HepG2 (cell line): Measurements from ENCODE around the gene NOS1AP. TPM values are rescaled to one million over a fixed set of nuclear protein-coding genes. Genes with fewer than 3 reads are reported as not detected.

ENCODE experiments used
- ATAC-seq: fragments of 200-7000 bp; cut with Tn5 transposase; 3 replicates; pipeline ENCODE4 v1.9.1; 2020; ENCODE audit warnings: mild to moderate bottlenecking, moderate library complexity
- BruUV-seq: library from RNA; stranded (reverse); fragments of 400-500 nt; replicated peaks from 2 replicates; lab custom pipeline; 2021; lab: Mats Ljungman, UMichigan
- CTCF ChIA-PET: fragments of 300-600 bp; formaldehyde crosslinking; extraction: SDS; loops from one replicate; lab custom pipeline; 2021; ENCODE audit warnings: low total read pairs, inconsistent platforms, low intra/inter-chr PET ratio; lab: Yijun Ruan, JAX
- POLR2A ChIA-PET: fragments of 350-600 bp; sonication (Branson Sonifier 250); formaldehyde crosslinking; loops from one replicate; lab custom pipeline; 2020; ENCODE audit warnings: antibody characterized with exemption, inconsistent platforms; lab: Yijun Ruan, JAX
- DNase-seq: peaks from one replicate; pipeline ENCODE4 v3.0.0-alpha.2; 2015; ENCODE audit warnings: low spot score
- FAIRE-seq: peaks from 3 replicates; lab custom pipeline; 2011; peaks lifted over from hg19 to GRCh38; lab: Jason Lieb, UNC
- H2AFZ ChIP-seq: one replicate; pipeline ENCODE4 v1.6.1; 2011; ENCODE audit warnings: low read length, inconsistent platforms
- H3K27ac ChIP-seq: fragments of 300-600 bp; 3 replicates; pipeline ENCODE4 v1.8.0; 2011; ENCODE audit warnings: mixed run types, mild to moderate bottlenecking, mixed read lengths, low read length, inconsistent platforms; ENCODE audit not compliant: insufficient read depth; ENCODE audit errors: extremely low read length
- H3K27me3 ChIP-seq, 2 experiments: fragments of 200-600 bp in 1 of 2; 2 replicates in 1 of 2; 3 replicates in 1 of 2; pipeline versions ENCODE4 v1.6.0 to v1.8.0; 2011; ENCODE audit warnings: low read length in 2 of 2, mild to moderate bottlenecking in 2 of 2, moderate library complexity in 2 of 2, inconsistent platforms in 1 of 2; ENCODE audit not compliant: insufficient read depth in 2 of 2, control insufficient read depth in 1 of 2
- H3K36me3 ChIP-seq, 2 experiments: fragments of 200-600 bp in 1 of 2; replicated peaks in 1 of 2; 2 replicates in 1 of 2; 3 replicates in 1 of 2; pipeline versions ENCODE4 v1.5.1 to v1.8.0; 2011; ENCODE audit warnings: low read length in 2 of 2, inconsistent platforms in 1 of 2; ENCODE audit not compliant: insufficient read depth in 2 of 2, control insufficient read depth in 1 of 2
- H3K4me1 ChIP-seq: 2 replicates; pipeline ENCODE4 v1.5.1; 2012; ENCODE audit warnings: low read length, inconsistent platforms; ENCODE audit not compliant: insufficient read depth
- H3K4me2 ChIP-seq: 2 replicates; pipeline ENCODE4 v1.6.0; 2011; ENCODE audit warnings: low read depth, low read length, inconsistent platforms
- H3K4me3 ChIP-seq, 3 experiments: fragments of 200-600 bp in 1 of 3; sonication (generic), shearing (Covaris generic) in 1 of 3; replicated peaks in 1 of 3; 2 replicates each; pipeline ENCODE4 v1.5.1; 2011 to 2016; ENCODE audit warnings: low read length in 3 of 3, inconsistent platforms in 2 of 3, low read depth in 2 of 3, mild to moderate bottlenecking in 2 of 3, control low read depth in 1 of 3, mixed read lengths in 1 of 3; ENCODE audit not compliant: insufficient read depth in 1 of 3
- H3K79me2 ChIP-seq: one replicate; pipeline ENCODE4 v1.6.1; 2011; ENCODE audit warnings: low read length, inconsistent platforms; ENCODE audit not compliant: insufficient read depth
- H3K9ac ChIP-seq: 2 replicates; pipeline ENCODE4 v1.6.0; 2011; ENCODE audit warnings: mild to moderate bottlenecking, low read depth, low read length, inconsistent platforms; ENCODE audit not compliant: insufficient read depth
- H3K9me3 ChIP-seq: 2 replicates; pipeline ENCODE4 v1.5.1; 2012; ENCODE audit warnings: mild to moderate bottlenecking, low read length
- H4K20me1 ChIP-seq: 2 replicates; pipeline ENCODE4 v1.6.0; 2011; ENCODE audit warnings: inconsistent platforms, mild to moderate bottlenecking, low read length, moderate library complexity; ENCODE audit not compliant: insufficient read depth
- EEA1 ChIP-seq: sonication (generic); formaldehyde crosslinking; IDR thresholded peaks from 2 replicates; pipeline ENCODE4 v1.5.1; 2020; ENCODE audit warnings: mild to moderate bottlenecking, missing genetic modification reagents, borderline replicate concordance
- FOXK2 ChIP-seq: fragments of 450-650 bp; IDR thresholded peaks from 2 replicates; pipeline ENCODE4 v1.6.1; 2016
- GLI4 ChIP-seq: sonication (generic); formaldehyde crosslinking; IDR thresholded peaks from 2 replicates; pipeline ENCODE4 v1.5.1; 2020; ENCODE audit warnings: missing genetic modification reagents, mild to moderate bottlenecking, moderate library complexity, borderline replicate concordance
- MAFF ChIP-seq: IDR thresholded peaks from 2 replicates; pipeline ENCODE4 v1.6.1; 2011; ENCODE audit warnings: low read depth, low read length, improper control_type of control experiment
- MAFK ChIP-seq, 2 experiments: IDR thresholded peaks in 1 of 2; conservative IDR thresholded peaks in 1 of 2; 2 replicates each; pipeline ENCODE4 v1.6.1; 2011; ENCODE audit warnings: improper control_type of control experiment in 2 of 2, low read length in 2 of 2
- NFE2 ChIP-seq: sonication (generic); formaldehyde crosslinking; IDR thresholded peaks from 2 replicates; pipeline ENCODE4 v1.4.0; 2020; ENCODE audit warnings: missing genetic modification reagents
- PBX2 ChIP-seq: IDR thresholded peaks from 2 replicates; pipeline ENCODE4 v1.6.1; 2016; ENCODE audit warnings: control low read depth
- SNAPC2 ChIP-seq: sonication (generic); formaldehyde crosslinking; IDR thresholded peaks from 2 replicates; pipeline ENCODE4 v1.8.1; 2022; ENCODE audit warnings: mild to moderate bottlenecking, missing genetic modification reagents
- SRF ChIP-seq: IDR thresholded peaks from 2 replicates; pipeline ENCODE4 v1.6.1; 2011; ENCODE audit warnings: mild to moderate bottlenecking, low read depth, low read length, moderate library complexity
- SUZ12 ChIP-seq: fragments of 150-350 bp; IDR thresholded peaks from 2 replicates; pipeline ENCODE4 v1.6.1; 2014; ENCODE audit warnings: low read depth, low read length
- TRIM24 ChIP-seq: sonication (generic); formaldehyde crosslinking; IDR thresholded peaks from 2 replicates; pipeline ENCODE4 v1.8.0; 2022; ENCODE audit warnings: mild to moderate bottlenecking, missing genetic modification reagents
- ZBTB21 ChIP-seq: sonication (generic); formaldehyde crosslinking; IDR thresholded peaks from 2 replicates; pipeline ENCODE4 v1.4.0; 2020; ENCODE audit warnings: missing genetic modification reagents
- ZNF317 ChIP-seq: sonication (generic); formaldehyde crosslinking; IDR thresholded peaks from 2 replicates; pipeline ENCODE4 v1.5.0; 2020; ENCODE audit warnings: mild to moderate bottlenecking, missing genetic modification reagents
- ZNF513 ChIP-seq: sonication (generic); formaldehyde crosslinking; conservative IDR thresholded peaks from 2 replicates; pipeline ENCODE4 v1.5.0; 2020; ENCODE audit warnings: missing genetic modification reagents
- ZNF580 ChIP-seq: IDR thresholded peaks from 2 replicates; pipeline ENCODE4 v1.6.1; 2016; ENCODE audit warnings: low read depth, borderline replicate concordance
- ZNF607 ChIP-seq: sonication (generic); formaldehyde crosslinking; IDR thresholded peaks from 2 replicates; pipeline ENCODE4 v1.5.1; 2020; ENCODE audit warnings: missing genetic modification reagents, mild to moderate bottlenecking, borderline replicate concordance
- ZNF816 ChIP-seq: sonication (generic); formaldehyde crosslinking; IDR thresholded peaks from 2 replicates; pipeline ENCODE4 v1.8.0; 2022; ENCODE audit warnings: missing genetic modification reagents, mild to moderate bottlenecking, borderline replicate concordance
- WGBS: methylation state at CpG from one replicate; pipeline ENCODE4 v1.1.6; 2017; ENCODE audit warnings: low lambda C conversion rate; 5-methylcytosine and 5-hydroxymethylcytosine counted together
- in situ Hi-C: cut with HindIII; loops from 2 replicates; pipeline ENCODE4 v1.10.0; 2017; ENCODE audit warnings: low pct_unique_long_range_greater_than_20kb; ENCODE audit not compliant: extremely low pct_ligation_motif_present
- intact Hi-C: fragments of 100-400 bp; cut with micrococcal nuclease; formaldehyde crosslinking; loops from one replicate; pipeline ENCODE4 v1.10.0; 2022; ENCODE audit not compliant: unreplicated experiment
- polyA plus RNA-seq, 8 experiments: library from polyadenylated mRNA; depleted of rRNA in 3 of 8; stranded (reverse) in 7 of 8; unstranded in 1 of 8; fragments of >200 nt; fragmentation: Illumina TruSeq in 4 of 8; extraction: Trizol in 4 of 8; gene quantifications; 2 replicates each; pipeline versions ENCODE4 v1.2.1 to v1.2.3, GENCODE V29; 2011 to 2016; ENCODE audit warnings: low read depth in 4 of 8, missing spikeins in 1 of 8, mixed read lengths in 1 of 8; ENCODE audit not compliant: insufficient read depth in 1 of 8
- total RNA-seq, 5 experiments: library from RNA; depleted of rRNA; stranded (reverse); fragments of >200 nt; fragmentation: Illumina TruSeq; extraction: Trizol; gene quantifications; 2 replicates each; pipeline ENCODE4 v1.2.3, GENCODE V29; 2016; ENCODE audit warnings: low read depth in 1 of 5

NOS1AP gene
- total and polyA plus RNA-seq, 2 of the 13 experiments (the other 11 are each of a cell fraction or from before 2014, with no cell fraction given), result 2.0 to 3.3 TPM

- DNase-seq (no peak), ATAC-seq (no peak), FAIRE-seq (no peak)
- Histone ChIP-seq H4K20me1 (no peaks in the 10 kb centered on the region), H3K9ac (no peak overlapping the region), H3K9me3 (no peaks in the 10 kb centered on the region), H3K27me3 (no peaks in the 10 kb centered on the region), H3K27ac (no peak overlapping the region), H2AFZ (no peak overlapping the region), H3K4me1 (peaks cover 11% of the 10 kb centered on the region), H3K4me2 (no peak overlapping the region), H3K4me3 (no peak overlapping the region), H3K79me2 (peaks cover 4% of the 10 kb centered on the region), H3K36me3 (0 out of 5 replicates have a peak, but pooled peaks cover 0 to 3% of the 10 kb centered on the region in 2 experiments)
- CTCF ChIA-PET, result no interaction called here
- 83% methylated on average over 4 of the region's 4 CpGs for WGBS
- intact Hi-C loops, result no loop called here
- in situ Hi-C loops, result no loop called here
- TF ChIP-seq EEA1 (CRISPR knock-in tag), result no peak
- TF ChIP-seq SUZ12, result no peak
- no peak for TF ChIP-seq SRF
- TF ChIP-seq ZNF580 (CRISPR knock-in tag), result no peak
- TF ChIP-seq NFE2 (CRISPR knock-in tag), result no peak
- no peak for TF ChIP-seq GLI4 (CRISPR knock-in tag)
- POLR2A ChIA-PET, result no interaction called here
- BruUV-seq, result no TSS peak
Observed at GRCh38 chr1:162182090-162182489, 112.6 kb downstream of the NOS1AP start.

GRCh38 chr1:162185314-162186025, 116.0 kb downstream of the NOS1AP start:
- intact Hi-C loops (no loop called here), in situ Hi-C loops (no loop called here)
- Histone ChIP-seq H3K4me2 (no peak overlapping the region), H2AFZ (no peak overlapping the region), H3K9me3 (no peaks in the 10 kb centered on the region), H3K4me3 (no peak overlapping the region), H3K36me3 (peaks cover 0 to 3% of the 10 kb centered on the region in 2 experiments; a peak in 1 of 5 replicates), H3K27ac (no peak overlapping the region), H4K20me1 (no peaks in the 10 kb centered on the region), H3K9ac (no peak overlapping the region), H3K27me3 (no peaks in the 10 kb centered on the region), H3K79me2 (peaks cover 2% of the 10 kb centered on the region), H3K4me1 (no peaks in the 10 kb centered on the region)
- ATAC-seq, result no peak
- WGBS, result 86% methylated on average over 4 of the region's 4 CpGs
- no peak for FAIRE-seq
- CTCF ChIA-PET, result no interaction called here
- DNase-seq, result no peak
- BruUV-seq, result no TSS peak
- POLR2A ChIA-PET, result interaction anchor here (0.8 kb wide), 1 partner anchor 11 kb away, joined by 3 read pairs; no protein-coding TSS in a partner anchor
- TF ChIP-seq PBX2, result no peak
- no peak for TF ChIP-seq ZNF317
- TF ChIP-seq ZNF513 (CRISPR knock-in tag), result no peak
- TF ChIP-seq MAFK (conservative IDR thresholded peaks at IDR 0.05 in 1 of 2, IDR thresholded peaks at IDR 0.05 in 1 of 2; ENCODE audit: low read length in 2 of 2), result peak; percentile 99
- no peak for TF ChIP-seq FOXK2
- TF ChIP-seq ZNF607 (CRISPR knock-in tag), result no peak
- TF ChIP-seq TRIM24, result no peak
- TF ChIP-seq SNAPC2 (CRISPR knock-in tag), result no peak
- peak; percentile 99 for TF ChIP-seq MAFF
- no peak for TF ChIP-seq ZBTB21
- TF ChIP-seq ZNF816, result no peak
